GM19023 (cell line): ENCODE results near the gene RAB8A.

Experiments
- ATAC-seq: cut with Tn5 transposase; IDR thresholded peaks from one replicate; pipeline ENCODE4 v1.9.1; 2021; ENCODE audit warnings: mild to moderate bottlenecking, moderate library complexity; ENCODE audit not compliant: unreplicated experiment

RAB8A gene

GRCh38 chr19:16139752-16140151 lies 28.1 kb downstream of the RAB8A start:
- ATAC-seq, result no peak

GRCh38 chr19:16141043-16141442 lies 29.4 kb downstream of the RAB8A start:
- ATAC-seq, result peak; percentile 34

GRCh38 chr19:16142032-16142580 lies 30.4 kb downstream of the RAB8A start:
- no peak for ATAC-seq

GRCh38 chr19:16143399-16144215 lies 31.9 kb downstream of the RAB8A start, which contains the start of gene HSH2D:
TSS of gene HSH2D (plus strand) at chr19:16143685. CDS start at chr19:16148751, 5,066 bp downstream.
- ATAC-seq, result peak; percentile 68

- ATAC-seq, result no peak
Measured at GRCh38 chr19:16144216-16144581, 32.5 kb downstream of the RAB8A start.

- ATAC-seq, result no peak
Measured at GRCh38 chr19:16146112-16146511, 34.4 kb downstream of the RAB8A start.

GRCh38 chr19:16148443-16149229 lies 36.9 kb downstream of the RAB8A start:
- no peak for ATAC-seq

GRCh38 chr19:16153582-16154336 lies 42.1 kb downstream of the RAB8A start:
- ATAC-seq, result no peak

- ATAC-seq, result no peak
Measured at GRCh38 chr19:16154557-16154956, 42.9 kb downstream of the RAB8A start.

GRCh38 chr19:16155128-16155527 lies 43.4 kb downstream of the RAB8A start:
- ATAC-seq, result no peak

- no peak for ATAC-seq
Measured at GRCh38 chr19:16156904-16157303, 45.2 kb downstream of the RAB8A start.

GRCh38 chr19:16157601-16158000 lies 45.9 kb downstream of the RAB8A start:
- ATAC-seq, result no peak

GRCh38 chr19:16159655-16160054 lies 48.0 kb downstream of the RAB8A start:
- ATAC-seq, result no peak

- ATAC-seq, result no peak
Measured at GRCh38 chr19:16160445-16160942, 48.8 kb downstream of the RAB8A start.

GRCh38 chr19:16160943-16161560 lies 49.4 kb downstream of the RAB8A start:
- no peak for ATAC-seq

- no peak for ATAC-seq
Measured at GRCh38 chr19:16161840-16162239, 50.2 kb downstream of the RAB8A start.

GRCh38 chr19:16164222-16164890 lies 52.7 kb downstream of the RAB8A start:
- ATAC-seq, result no peak

GRCh38 chr19:16166417-16166816 lies 54.7 kb downstream of the RAB8A start:
- ATAC-seq, result no peak

- ATAC-seq, result no peak
Measured at GRCh38 chr19:16167055-16167454, 55.4 kb downstream of the RAB8A start.
